ENCODE measurements around the gene ERLEC1. TPM values are rescaled to one million over a fixed set of nuclear protein-coding genes. Genes with fewer than 3 reads are reported as not detected.

Gene ERLEC1
- total and polyA plus RNA-seq, 2 of the 4 experiments (the other 2 are of a cell fraction), result 40.3 to 53.4 TPM

GRCh38 chr2:53782676-53783075 is 4.2 kb upstream of the ERLEC1 start:
- H2AFZ ChIP-seq (replicated peaks; ENCODE audit: low read length, poor library complexity), result no peak overlapping the region
- H3K36me3 ChIP-seq (ENCODE audit: control insufficient read depth, insufficient read depth, low read length), result peaks cover 3% of the 10 kb centered on the region
- H2AK5ac ChIP-seq (ENCODE audit: low read depth, low read length), result no peak overlapping the region
- WGBS, 2 experiments (ENCODE audit: extremely low coverage in 2 of 2, insufficient read length in 1 of 2), result 100% methylated on average over 3 of the region's 8 CpGs; no CpG with 5 or more reads in 1 of the 2 experiments
- no peak for TF ChIP-seq CHD1 (IDR thresholded peaks at IDR 0.05; ENCODE audit: low read depth, low read length)
- TF ChIP-seq RFX5 (IDR thresholded peaks at IDR 0.05; ENCODE audit: low read depth, low read length), result no peak
- no peak for TF ChIP-seq MAZ (IDR thresholded peaks at IDR 0.05; ENCODE audit: borderline replicate concordance, low read depth, low read length)
- no peak for TF ChIP-seq NFE2L2 (IDR thresholded peaks at IDR 0.05; ENCODE audit: low read depth, low read length)
- TF ChIP-seq RCOR1 (IDR thresholded peaks at IDR 0.05; ENCODE audit: insufficient replicate concordance, low read length), result no peak
- no peak for TF ChIP-seq MXI1 (IDR thresholded peaks at IDR 0.05; ENCODE audit: borderline replicate concordance, low read depth, low read length)
- TF ChIP-seq CEBPB (IDR thresholded peaks at IDR 0.05; ENCODE audit: low read depth, low read length), result peak; percentile 44
- TF ChIP-seq FOS (IDR thresholded peaks at IDR 0.05; ENCODE audit: low read depth, low read length), result no peak
- no peak for TF ChIP-seq MAFK (IDR thresholded peaks at IDR 0.05; ENCODE audit: low read depth, low read length)
- ATAC-seq (ENCODE audit: low read depth) (no peak), DNase-seq (no peak)
- no peak overlapping the region for H3K4me3 ChIP-seq (ENCODE audit: insufficient read depth, low read depth, low read length)
- H3K23ac ChIP-seq (ENCODE audit: low read depth, low read length), result no peak overlapping the region
- peaks cover 7% of the 10 kb centered on the region for H3K4me1 ChIP-seq (ENCODE audit: control insufficient read depth, insufficient read depth, low read length)
- no peak overlapping the region for H3K56ac ChIP-seq (ENCODE audit: extremely low read depth, insufficient read depth, low read length)
- dilution Hi-C loops (cut with HindIII; ENCODE audit: low sequenced_read_pairs, unreplicated experiment), result no loop called here
- H4K5ac ChIP-seq (ENCODE audit: low read depth, low read length), result no peak overlapping the region
- H2BK15ac ChIP-seq (ENCODE audit: low read depth, low read length), result no peak overlapping the region
- peaks cover 4% of the 10 kb centered on the region for H3K9me1 ChIP-seq (ENCODE audit: insufficient read depth, low read length)
- no peak overlapping the region for H3K4ac ChIP-seq (ENCODE audit: low read depth, low read length)
- H3K79me1 ChIP-seq (ENCODE audit: low read depth in 1 of 2, low read length in 2 of 2), result peaks cover 41 to 69% of the 10 kb centered on the region in 2 experiments
- POLR2A ChIA-PET (ENCODE audit: unreplicated experiment), result no interaction called here
- no peak overlapping the region for H4K8ac ChIP-seq (ENCODE audit: low read depth in 2 of 2, low read length in 2 of 2)
- no peak overlapping the region for H4K91ac ChIP-seq (ENCODE audit: insufficient read depth, low read depth, low read length)
- in situ Hi-C loops (cut with MboI; ENCODE audit: low sequenced_read_pairs), result no loop called here
- no peak overlapping the region for H3K4me2 ChIP-seq (ENCODE audit: low read depth, low read length)
- no TSS peak for BruUV-seq (replicated peaks)
- H3K9ac ChIP-seq (ENCODE audit: low read depth, low read length), result no peak overlapping the region
- peaks cover 5% of the 10 kb centered on the region; the same call in 1 of the 2 replicates for H4K20me1 ChIP-seq (ENCODE audit: insufficient read depth, low read length)
- CTCF ChIA-PET, result interaction anchor here (1.0 kb wide), 1 partner anchor 15 kb away, joined by 5 read pairs; no protein-coding TSS in a partner anchor
- H3K14ac ChIP-seq (replicated peaks; ENCODE audit: low read depth, low read length), result no peak overlapping the region
- H2BK20ac ChIP-seq (ENCODE audit: low read depth, low read length), result no peak overlapping the region
- no peaks in the 10 kb centered on the region for H3K9me3 ChIP-seq (ENCODE audit: control insufficient read depth, insufficient read depth, low read length)
- H2AK9ac ChIP-seq (replicated peaks; ENCODE audit: low read depth, low read length, poor library complexity), result no peak overlapping the region
- no peak overlapping the region for H3K18ac ChIP-seq (ENCODE audit: low read depth, low read length)
- no peak overlapping the region for H2BK120ac ChIP-seq (ENCODE audit: low read depth, low read length)
- H3K27ac ChIP-seq (ENCODE audit: insufficient read depth, low read length), result no peak overlapping the region
- intact Hi-C loops (cut with micrococcal nuclease), result no loop called here
- no peaks in the 10 kb centered on the region for H3K27me3 ChIP-seq (ENCODE audit: control insufficient read depth, insufficient read depth, low read length)
- no peak overlapping the region for H2BK5ac ChIP-seq (ENCODE audit: low read depth, low read length, poor library complexity, severe bottlenecking)
